HG03196 (cell line): ENCODE results near the gene RPL7A.
A peak's percentile ranks its signal among the peaks of the same experiment; 100 is the strongest.

Experiments
- ATAC-seq: cut with Tn5 transposase; IDR thresholded peaks from one replicate; pipeline ENCODE4 v1.9.1; 2021; ENCODE audit not compliant: unreplicated experiment

Gene RPL7A

GRCh38 chr9:133346021-133346785, 1.8 kb upstream of the RPL7A start:
- no peak for ATAC-seq

GRCh38 chr9:133347515-133347984, 468 bp upstream of the RPL7A start:
- ATAC-seq: peak; percentile 26

GRCh38 chr9:133348718-133349573, 928 bp downstream of the RPL7A start:
- ATAC-seq: no peak

GRCh38 chr9:133349965-133350616, 2.1 kb downstream of the RPL7A start:
- no peak for ATAC-seq

- ATAC-seq: no peak
Measured at GRCh38 chr9:133351526-133351907, 3.5 kb downstream of the RPL7A start.

GRCh38 chr9:133351908-133352634, 4.1 kb downstream of the RPL7A start:
- ATAC-seq: no peak

GRCh38 chr9:133352635-133353340, 4.8 kb downstream of the RPL7A start:
- no peak for ATAC-seq

- no peak for ATAC-seq
Measured at GRCh38 chr9:133353548-133353947, 5.5 kb downstream of the RPL7A start.

GRCh38 chr9:133354766-133355165, 6.7 kb downstream of the RPL7A start:
- no peak for ATAC-seq

- peak; percentile 28 for ATAC-seq
Measured at GRCh38 chr9:133355881-133356357, 7.9 kb downstream of the RPL7A start.

- ATAC-seq: peak; percentile 60
Measured at GRCh38 chr9:133356391-133357091, 8.5 kb downstream of the RPL7A start, which contains the start of the genes SURF1 and SURF2. Gene SURF1 (minus strand): TSS chr9:133356487. CDS start chr9:133356453, 34 bp downstream. Gene SURF2 (plus strand): TSS chr9:133356550. CDS start chr9:133356593, 43 bp downstream.

- ATAC-seq: no peak
Measured at GRCh38 chr9:133357656-133358055, 9.6 kb downstream of the RPL7A start.

- no peak for ATAC-seq
Measured at GRCh38 chr9:133359399-133360175, 11.6 kb downstream of the RPL7A start.

GRCh38 chr9:133360400-133361393, 12.7 kb downstream of the RPL7A start:
- no peak for ATAC-seq

GRCh38 chr9:133361507-133362092, 13.6 kb downstream of the RPL7A start:
- no peak for ATAC-seq

GRCh38 chr9:133362359-133363044, 14.5 kb downstream of the RPL7A start:
- no peak for ATAC-seq
